HCT116 (cell line): ENCODE results near the gene ARHGEF19. TPM values are rescaled to one million over a fixed set of nuclear protein-coding genes. Genes with fewer than 3 reads are reported as not detected.

Source experiments
- ATAC-seq: fragments of 200-7000 bp; cut with Tn5 transposase; 2 replicates; pipeline ENCODE4 v1.9.1; 2020; ENCODE audit warnings: mild to moderate bottlenecking, moderate library complexity
- BruUV-seq: library from RNA; stranded (reverse); fragments of 400-500 nt; replicated peaks from 2 replicates; lab custom pipeline; 2021; lab: Mats Ljungman, UMichigan
- CTCF ChIA-PET: fragments of 300-600 bp; sonication (Branson Sonifier 250); formaldehyde crosslinking; loops from one replicate; lab custom pipeline; 2021; ENCODE audit warnings: antibody characterized with exemption; lab: Charles Lee
- POLR2A ChIA-PET: fragments of 300-600, 350-600 bp; sonication (Branson Sonifier 250); formaldehyde crosslinking; loops from one replicate; lab custom pipeline; 2021; ENCODE audit warnings: antibody characterized with exemption; lab: Charles Lee
- RAD21 ChIA-PET, 2 experiments: fragments of 300-600 bp; sonication (Branson Sonifier 250); formaldehyde crosslinking; loops; one replicate each; lab custom pipeline; 2023; ENCODE audit warnings: low total read pairs in 2 of 2; ENCODE audit not compliant: uncharacterized antibody in 2 of 2, unreplicated experiment in 2 of 2, low non-redundant PET in 1 of 2; lab: Charles Lee
- DNase-seq: peaks from one replicate; pipeline ENCODE4 v3.0.0-alpha.2; 2010; ENCODE audit warnings: low read depth, low spot score
- H2AFZ ChIP-seq: fragments of 200-600 bp; shearing (Covaris generic), sonication (generic); 2 replicates; pipeline ENCODE4 v1.6.1; 2017; ENCODE audit warnings: low read depth, mixed run types, mixed read lengths, antibody characterized with exemption, low read length; ENCODE audit not compliant: poor library complexity, severe bottlenecking
- H3K27ac ChIP-seq: 2 replicates; pipeline ENCODE4 v1.5.1; 2012; ENCODE audit warnings: low read depth, low read length
- H3K27me3 ChIP-seq: fragments of 200-600 bp; sonication (generic); 2 replicates; pipeline ENCODE4 v1.6.1; 2016; ENCODE audit warnings: mixed run types, low read length, mixed read lengths; ENCODE audit not compliant: insufficient read depth
- H3K36me3 ChIP-seq, 2 experiments: fragments of 200-500 bp in 1 of 2; fragments of 200-600 bp in 1 of 2; sonication (Bioruptor generic) in 1 of 2; sonication (generic) in 1 of 2; 2 replicates each; pipeline versions ENCODE4 v1.5.1 to v1.6.1; 2014 to 2016; ENCODE audit warnings: low read length in 2 of 2, inconsistent platforms in 1 of 2, mixed read lengths in 1 of 2, mixed run types in 1 of 2; ENCODE audit not compliant: insufficient read depth in 2 of 2, control insufficient read depth in 1 of 2
- H3K4me1 ChIP-seq, 2 experiments: fragments of 200-600 bp in 1 of 2; sonication (generic) in 1 of 2; 2 replicates each; pipeline versions ENCODE4 v1.5.1 to v1.6.1; 2012 to 2017; ENCODE audit warnings: low read length in 2 of 2, inconsistent platforms in 1 of 2, mild to moderate bottlenecking in 1 of 2, mixed read lengths in 1 of 2, mixed run types in 1 of 2, moderate library complexity in 1 of 2; ENCODE audit not compliant: insufficient read depth in 2 of 2, control insufficient read depth in 1 of 2
- H3K4me2 ChIP-seq: fragments of 200-600 bp; sonication (generic); 2 replicates; pipeline ENCODE4 v1.6.1; 2017; ENCODE audit warnings: mixed run types, low read length, mixed read lengths
- H3K4me3 ChIP-seq, 2 experiments: fragments of 200-600 bp in 1 of 2; sonication (generic) in 1 of 2; replicated peaks in 1 of 2; 2 replicates each; pipeline ENCODE4 v1.5.1; 2011 to 2016; ENCODE audit warnings: low read length in 2 of 2, control low read depth in 1 of 2, low read depth in 1 of 2, mild to moderate bottlenecking in 1 of 2, mixed read lengths in 1 of 2, mixed run types in 1 of 2
- H3K79me2 ChIP-seq: fragments of 200-600 bp; sonication (generic); 2 replicates; pipeline ENCODE4 v1.6.1; 2017; ENCODE audit warnings: mild to moderate bottlenecking, mixed run types, low read length, moderate library complexity, mixed read lengths; ENCODE audit not compliant: insufficient read depth
- H3K9ac ChIP-seq: fragments of 200-600 bp; sonication (generic); 2 replicates; pipeline ENCODE4 v1.6.1; 2016; ENCODE audit warnings: low read length, mixed read lengths
- H3K9me2 ChIP-seq: fragments of 200-600 bp; sonication (generic), shearing (Covaris generic); 2 replicates; pipeline ENCODE4 v1.6.1; 2017; ENCODE audit warnings: mixed run types, mild to moderate bottlenecking, moderate library complexity; ENCODE audit not compliant: insufficient read depth
- H3K9me3 ChIP-seq, 2 experiments: fragments of 200-500 bp in 1 of 2; fragments of 200-600 bp in 1 of 2; sonication (Bioruptor generic) in 1 of 2; sonication (generic) in 1 of 2; 2 replicates each; pipeline ENCODE4 v1.6.1; 2014 to 2017; ENCODE audit warnings: low read length in 2 of 2, mixed read lengths in 2 of 2, inconsistent platforms in 1 of 2, low read depth in 1 of 2, mild to moderate bottlenecking in 1 of 2, mixed run types in 1 of 2, moderate library complexity in 1 of 2; ENCODE audit not compliant: control insufficient read depth in 1 of 2, insufficient read depth in 1 of 2
- H4K20me1 ChIP-seq: fragments of 200-600 bp; sonication (generic), shearing (Covaris generic); 2 replicates; pipeline ENCODE4 v1.6.1; 2017; ENCODE audit warnings: mixed run types, mild to moderate bottlenecking, moderate library complexity; ENCODE audit not compliant: insufficient read depth
- POLR2A ChIP-seq: IDR thresholded peaks from 2 replicates; pipeline ENCODE4 v1.7.0; 2011; ENCODE audit warnings: borderline replicate concordance; ENCODE audit not compliant: insufficient read depth, insufficient read length; ENCODE audit errors: extremely low read depth
- POLR2AphosphoS5 ChIP-seq: IDR thresholded peaks from 2 replicates; pipeline ENCODE4 v1.6.1; 2011; ENCODE audit warnings: mild to moderate bottlenecking, low read depth, low read length, moderate library complexity
- ZFX ChIP-seq: fragments of 450-650 bp; IDR thresholded peaks from 2 replicates; pipeline ENCODE4 v1.6.1; 2017
- intact Hi-C: fragments of 100-400 bp; cut with micrococcal nuclease; formaldehyde crosslinking; loops from 2 replicates; pipeline ENCODE4 v1.10.0; 2022
- total RNA-seq: library from RNA; stranded (reverse); gene quantifications from one replicate; pipeline ENCODE4 v1.2.1, GENCODE V29; 2021; ENCODE audit not compliant: unreplicated experiment
- TF ChIP-seq, protein P1 (sequence below), 3 experiments: fragments of 200-600 bp in 1 of 3; sonication (generic) in 1 of 3; IDR thresholded peaks in 2 of 3; conservative IDR thresholded peaks in 1 of 3; 2 replicates each; pipeline ENCODE4 v1.5.1; 2012 to 2017; ENCODE audit warnings: low read depth in 2 of 3, low read length in 2 of 3, antibody characterized with exemption in 1 of 3, borderline replicate concordance in 1 of 3, control low read depth in 1 of 3, mild to moderate bottlenecking in 1 of 3, mixed read lengths in 1 of 3, mixed run types in 1 of 3, moderate library complexity in 1 of 3; ENCODE audit not compliant: insufficient read depth in 1 of 3

Gene ARHGEF19
- total RNA-seq, 1 experiment from 2014 or later = 59.7 TPM

DNA sequence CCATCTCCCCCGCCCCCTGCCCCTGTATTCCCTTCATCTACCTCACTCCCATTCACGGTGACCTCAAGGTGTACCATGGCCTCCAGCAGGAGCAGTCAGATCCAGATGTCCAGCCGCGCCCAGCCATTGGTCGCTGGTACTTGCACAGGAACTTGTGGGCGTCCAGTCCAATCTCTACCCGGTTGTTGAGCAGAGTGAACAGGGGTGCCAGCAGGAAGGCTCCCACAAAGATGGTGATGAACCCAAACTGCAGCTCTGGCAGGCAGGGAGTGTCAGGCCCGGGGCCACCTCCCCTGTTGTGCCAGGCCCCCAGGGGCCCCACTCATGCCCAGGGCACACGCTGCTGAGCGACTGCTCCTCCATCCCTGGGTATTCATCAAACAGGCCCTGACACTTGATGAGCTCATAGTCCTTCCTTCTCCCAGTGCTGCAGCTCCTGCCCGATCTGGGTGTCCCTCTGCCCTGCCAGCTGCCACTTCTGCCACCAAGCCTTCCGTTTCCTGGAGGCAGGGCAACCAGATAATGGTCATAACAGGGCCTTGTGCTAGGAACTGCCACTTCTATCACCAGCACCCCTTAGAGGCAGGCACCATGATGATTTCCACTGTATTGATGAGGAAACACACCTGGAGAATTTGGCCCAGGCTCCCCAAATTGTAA lies 5.7 kb upstream of the ARHGEF19 start:
- Histone ChIP-seq H4K20me1 (no peaks in the 10 kb centered on the region), H3K4me1 (peaks cover 17 to 38% of the 10 kb centered on the region in 2 experiments), H3K27ac (no peak overlapping the region), H3K9me3 (no peaks in the 10 kb centered on the region), H3K9me2 (no peaks in the 10 kb centered on the region), H3K9ac (peak overlapping the region; percentile 32), H3K27me3 (no peaks in the 10 kb centered on the region), H3K79me2 (no peaks in the 10 kb centered on the region), H3K4me2 (peak overlapping the region; percentile 91), H3K36me3 (no peaks in the 10 kb centered on the region), H3K4me3 (no peak overlapping the region), H2AFZ (no peak overlapping the region)
- ATAC-seq (no peak), DNase-seq (no peak)
- intact Hi-C loops = no loop called here
- no TSS peak for BruUV-seq
- ChIA-PET POLR2A (interaction anchor here (0.9 to 2.3 kb wide), 4 partner anchors 10 to 145 kb away, joined by 3 to 34 read pairs (median 4); no protein-coding TSS in a partner anchor), CTCF (interaction anchor here (0.7 to 1.1 kb wide), 4 partner anchors 11 to 403 kb away, joined by 3 to 6 read pairs (median 3); no protein-coding TSS in a partner anchor), RAD21 (no interaction called here)
- no peak for TF ChIP-seq POLR2A
- TF ChIP-seq, protein P1, sequence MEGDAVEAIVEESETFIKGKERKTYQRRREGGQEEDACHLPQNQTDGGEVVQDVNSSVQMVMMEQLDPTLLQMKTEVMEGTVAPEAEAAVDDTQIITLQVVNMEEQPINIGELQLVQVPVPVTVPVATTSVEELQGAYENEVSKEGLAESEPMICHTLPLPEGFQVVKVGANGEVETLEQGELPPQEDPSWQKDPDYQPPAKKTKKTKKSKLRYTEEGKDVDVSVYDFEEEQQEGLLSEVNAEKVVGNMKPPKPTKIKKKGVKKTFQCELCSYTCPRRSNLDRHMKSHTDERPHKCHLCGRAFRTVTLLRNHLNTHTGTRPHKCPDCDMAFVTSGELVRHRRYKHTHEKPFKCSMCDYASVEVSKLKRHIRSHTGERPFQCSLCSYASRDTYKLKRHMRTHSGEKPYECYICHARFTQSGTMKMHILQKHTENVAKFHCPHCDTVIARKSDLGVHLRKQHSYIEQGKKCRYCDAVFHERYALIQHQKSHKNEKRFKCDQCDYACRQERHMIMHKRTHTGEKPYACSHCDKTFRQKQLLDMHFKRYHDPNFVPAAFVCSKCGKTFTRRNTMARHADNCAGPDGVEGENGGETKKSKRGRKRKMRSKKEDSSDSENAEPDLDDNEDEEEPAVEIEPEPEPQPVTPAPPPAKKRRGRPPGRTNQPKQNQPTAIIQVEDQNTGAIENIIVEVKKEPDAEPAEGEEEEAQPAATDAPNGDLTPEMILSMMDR (IDR thresholded peaks at IDR 0.05 in 2 of 3, conservative IDR thresholded peaks at IDR 0.05 in 1 of 3; ENCODE audit: borderline replicate concordance in 1 of 3, insufficient read depth in 1 of 3, low read depth in 2 of 3, low read length in 2 of 3) = no peak

DNA sequence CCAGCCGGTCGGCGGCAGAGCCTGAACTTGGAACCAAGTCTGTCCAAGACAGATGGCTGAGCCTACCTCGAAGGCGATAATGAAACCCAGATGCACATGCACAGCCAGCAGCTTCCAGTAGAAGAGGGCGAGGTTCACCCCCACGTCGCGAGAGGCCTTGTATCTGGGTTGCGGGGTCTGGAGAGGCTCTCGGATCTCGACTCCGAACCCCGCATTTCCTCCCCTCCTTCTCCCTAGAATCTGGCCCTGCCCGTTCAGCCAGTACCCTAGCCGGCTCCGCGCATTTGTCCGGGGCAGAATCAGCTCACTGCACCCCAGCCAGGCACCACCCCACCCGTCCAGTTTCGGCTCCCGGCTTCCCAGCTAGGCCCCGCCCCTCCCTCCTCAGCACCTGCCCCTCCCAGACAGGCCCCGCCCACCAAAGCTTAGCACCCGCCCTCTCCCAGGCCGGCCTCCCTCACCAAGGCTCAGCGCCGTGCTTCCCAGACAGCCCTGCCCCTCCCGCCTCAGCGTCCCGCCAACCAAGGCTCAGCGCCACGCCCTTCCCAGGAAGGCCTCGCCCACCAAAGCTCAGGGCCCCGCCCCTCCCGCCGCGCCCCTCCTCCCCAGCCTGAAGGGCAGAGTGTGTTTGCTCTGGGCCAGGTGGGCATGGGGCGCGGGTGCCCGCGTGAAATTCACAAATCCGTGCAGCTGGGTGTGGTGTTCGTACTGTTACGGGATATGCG lies 4.8 kb upstream of the ARHGEF19 start:
- RAD21 ChIA-PET = interaction anchor here (1.0 to 1.1 kb wide), 3 partner anchors 9 to 138 kb away, joined by 3 read pairs; no protein-coding TSS in a partner anchor
- H4K20me1 ChIP-seq = no peaks in the 10 kb centered on the region
- H3K4me3 ChIP-seq = peak overlapping the region; percentile 56 to 62
- peaks cover 26 to 47% of the 10 kb centered on the region in 2 experiments for H3K4me1 ChIP-seq
- H3K9ac ChIP-seq = peak overlapping the region; percentile 59
- intact Hi-C loops = loop anchor here (2.0 kb wide), 2 partner anchors 20 to 72 kb away; partner anchors contain the start of gene CPLANE2
- H2AFZ ChIP-seq = peak overlapping the region; percentile 43
- no peaks in the 10 kb centered on the region for H3K9me3 ChIP-seq
- no peaks in the 10 kb centered on the region for H3K36me3 ChIP-seq
- CTCF ChIA-PET = interaction anchor here (0.7 to 2.2 kb wide), 5 partner anchors 10 to 490 kb away, joined by 3 to 12 read pairs (median 3); no protein-coding TSS in a partner anchor
- no peaks in the 10 kb centered on the region for H3K79me2 ChIP-seq
- peak overlapping the region; percentile 91 for H3K4me2 ChIP-seq
- TF ChIP-seq ZFX = no peak
- peak; percentile 56; the same call in 1 of the 2 replicates for TF ChIP-seq POLR2AphosphoS5
- no peaks in the 10 kb centered on the region for H3K27me3 ChIP-seq
- BruUV-seq = no TSS peak
- DNase-seq (peak; percentile 96), ATAC-seq (peak; percentile 93)
- H3K27ac ChIP-seq = peak overlapping the region; percentile 5; the same call in 1 of the 2 replicates
- H3K9me2 ChIP-seq = no peaks in the 10 kb centered on the region
- POLR2A ChIA-PET = interaction anchor here (0.9 to 2.3 kb wide), 8 partner anchors 9 to 146 kb away, joined by 3 to 34 read pairs (median 4); no protein-coding TSS in a partner anchor
